BE2C (cell line): ENCODE results near the gene PORCN.
A peak's percentile ranks its signal among the peaks of the same experiment; 100 is the strongest.

ENCODE experiments used
- DNase-seq: peaks from one replicate; pipeline ENCODE4 v3.0.0-alpha.2; 2020
- H3K27me3 ChIP-seq: fragments of 250-450 bp; sonication (Bioruptor Pico); 2 replicates; pipeline ENCODE4 v1.5.1; 2020; ENCODE audit warnings: mild to moderate bottlenecking
- H3K36me3 ChIP-seq: fragments of 250-450 bp; sonication (Bioruptor Pico); 2 replicates; pipeline ENCODE4 v1.5.1; 2020; ENCODE audit warnings: mild to moderate bottlenecking
- H3K4me1 ChIP-seq: fragments of 250-450 bp; sonication (Bioruptor Pico); 2 replicates; pipeline ENCODE4 v1.5.1; 2020
- H3K4me3 ChIP-seq: 2 replicates; pipeline ENCODE4 v1.5.1; 2011; ENCODE audit warnings: low read depth, low read length
- H3K9me3 ChIP-seq: fragments of 250-450 bp; sonication (Bioruptor Pico); 2 replicates; pipeline ENCODE4 v1.5.1; 2020
- TF ChIP-seq, protein P1 (sequence below): IDR thresholded peaks from 2 replicates; pipeline ENCODE4 v1.5.1; 2012; ENCODE audit warnings: mild to moderate bottlenecking, low read depth, low read length

Gene PORCN

GRCh38 chrX:48497871-48498270 is 10.9 kb upstream of the PORCN start:
- H3K4me3 ChIP-seq = no peak overlapping the region
- H3K9me3 ChIP-seq = no peaks in the 10 kb centered on the region
- H3K36me3 ChIP-seq = no peaks in the 10 kb centered on the region
- H3K4me1 ChIP-seq = no peaks in the 10 kb centered on the region
- no peak for DNase-seq
- TF ChIP-seq, protein P1, sequence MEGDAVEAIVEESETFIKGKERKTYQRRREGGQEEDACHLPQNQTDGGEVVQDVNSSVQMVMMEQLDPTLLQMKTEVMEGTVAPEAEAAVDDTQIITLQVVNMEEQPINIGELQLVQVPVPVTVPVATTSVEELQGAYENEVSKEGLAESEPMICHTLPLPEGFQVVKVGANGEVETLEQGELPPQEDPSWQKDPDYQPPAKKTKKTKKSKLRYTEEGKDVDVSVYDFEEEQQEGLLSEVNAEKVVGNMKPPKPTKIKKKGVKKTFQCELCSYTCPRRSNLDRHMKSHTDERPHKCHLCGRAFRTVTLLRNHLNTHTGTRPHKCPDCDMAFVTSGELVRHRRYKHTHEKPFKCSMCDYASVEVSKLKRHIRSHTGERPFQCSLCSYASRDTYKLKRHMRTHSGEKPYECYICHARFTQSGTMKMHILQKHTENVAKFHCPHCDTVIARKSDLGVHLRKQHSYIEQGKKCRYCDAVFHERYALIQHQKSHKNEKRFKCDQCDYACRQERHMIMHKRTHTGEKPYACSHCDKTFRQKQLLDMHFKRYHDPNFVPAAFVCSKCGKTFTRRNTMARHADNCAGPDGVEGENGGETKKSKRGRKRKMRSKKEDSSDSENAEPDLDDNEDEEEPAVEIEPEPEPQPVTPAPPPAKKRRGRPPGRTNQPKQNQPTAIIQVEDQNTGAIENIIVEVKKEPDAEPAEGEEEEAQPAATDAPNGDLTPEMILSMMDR = no peak
- H3K27me3 ChIP-seq = no peaks in the 10 kb centered on the region

DNA sequence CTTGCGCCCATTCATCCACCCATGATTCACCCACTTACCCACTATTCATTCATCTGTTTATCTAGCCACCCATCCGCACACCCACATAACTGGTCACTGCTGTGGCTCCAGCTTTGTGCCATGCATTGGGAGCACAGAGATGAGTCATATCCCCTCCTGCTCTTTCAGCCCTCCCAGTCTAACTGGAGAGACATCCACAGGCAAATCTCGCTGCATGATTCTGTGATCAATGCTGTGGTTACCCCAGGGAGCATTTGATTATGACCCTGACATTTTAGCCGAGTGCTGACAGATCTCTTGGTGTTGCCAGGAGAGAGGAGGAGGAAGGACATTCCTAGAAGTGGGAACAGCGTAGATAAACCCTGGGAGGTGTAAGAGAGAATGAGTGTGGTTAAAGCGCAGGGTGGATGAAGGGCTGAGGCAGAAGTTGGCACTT is 10.4 kb upstream of the PORCN start:
- Histone ChIP-seq H3K9me3 (no peaks in the 10 kb centered on the region), H3K36me3 (no peaks in the 10 kb centered on the region), H3K4me3 (no peak overlapping the region), H3K27me3 (no peaks in the 10 kb centered on the region), H3K4me1 (no peaks in the 10 kb centered on the region)
- TF ChIP-seq, protein P1 = no peak
- no peak for DNase-seq

DNA sequence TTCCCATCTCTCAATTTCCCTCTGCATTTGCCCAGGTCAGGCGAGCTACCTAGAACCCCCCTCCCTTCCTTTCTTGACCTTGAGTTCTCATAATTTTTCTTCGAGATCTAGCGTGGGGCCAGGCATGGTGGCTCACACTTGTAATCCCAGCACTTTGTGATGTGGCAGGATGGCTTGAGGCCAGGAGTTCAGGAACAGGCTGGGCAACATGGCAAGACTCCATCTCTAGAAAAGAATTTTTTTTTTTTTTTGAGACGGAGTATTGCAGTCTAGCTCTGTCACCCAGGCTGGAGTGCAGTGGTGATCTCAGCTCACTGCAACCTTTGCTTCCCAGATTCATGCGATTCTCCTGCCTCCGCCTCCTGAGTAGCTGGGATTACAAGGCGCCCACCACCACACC is 4.5 kb upstream of the PORCN start:
- TF ChIP-seq, protein P1 = no peak
- no peaks in the 10 kb centered on the region for H3K36me3 ChIP-seq
- H3K4me3 ChIP-seq = no peak overlapping the region
- no peak for DNase-seq
- H3K27me3 ChIP-seq = no peaks in the 10 kb centered on the region
- H3K4me1 ChIP-seq = no peaks in the 10 kb centered on the region
- no peaks in the 10 kb centered on the region for H3K9me3 ChIP-seq

DNA sequence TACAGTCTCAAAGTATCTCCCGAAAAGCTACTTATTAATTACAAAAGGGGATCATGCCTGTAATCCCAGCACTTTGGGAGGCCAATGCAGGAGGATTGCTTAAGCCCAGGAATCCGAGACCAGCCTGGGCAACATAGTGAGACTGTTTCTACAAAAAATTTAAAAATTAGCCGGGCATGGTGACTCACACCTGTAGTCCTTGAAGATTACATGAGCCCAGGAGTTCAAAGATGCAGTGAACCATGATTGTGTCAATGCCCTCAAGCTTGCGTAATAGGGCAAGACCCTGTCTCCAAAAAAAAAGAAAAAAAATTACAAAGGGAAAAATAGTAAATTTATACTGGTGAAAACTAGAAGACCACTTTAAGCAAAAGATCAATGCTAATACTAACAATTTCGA is 3.3 kb upstream of the PORCN start:
- no peaks in the 10 kb centered on the region for H3K27me3 ChIP-seq
- DNase-seq = no peak
- H3K4me3 ChIP-seq = no peak overlapping the region

GRCh38 chrX:48507246-48507645 is 1.5 kb upstream of the PORCN start:
- no peaks in the 10 kb centered on the region for H3K4me1 ChIP-seq
- TF ChIP-seq, protein P1 = no peak
- DNase-seq = no peak
- no peaks in the 10 kb centered on the region for H3K27me3 ChIP-seq
- no peaks in the 10 kb centered on the region for H3K36me3 ChIP-seq
- no peaks in the 10 kb centered on the region for H3K9me3 ChIP-seq
- H3K4me3 ChIP-seq = no peak overlapping the region

More for the DNA sequence above, 3.3 kb upstream of the PORCN start:
- Histone ChIP-seq H3K36me3 (no peaks in the 10 kb centered on the region), H3K4me1 (no peaks in the 10 kb centered on the region), H3K9me3 (no peaks in the 10 kb centered on the region)
- TF ChIP-seq, protein P1 = no peak

GRCh38 chrX:48509245-48509590 is 426 bp downstream of the PORCN start:
- H3K36me3 ChIP-seq = no peaks in the 10 kb centered on the region
- H3K4me1 ChIP-seq = peaks cover 9% of the 10 kb centered on the region
- TF ChIP-seq, protein P1 = no peak
- peak overlapping the region; percentile 67 for H3K4me3 ChIP-seq
- no peaks in the 10 kb centered on the region for H3K27me3 ChIP-seq
- DNase-seq = no peak
- H3K9me3 ChIP-seq = no peaks in the 10 kb centered on the region
